DMS79 treated with DMSO at 0.1 percent for 48 hours (cell line): ENCODE results near the gene C1QB.
"Not testable (repeated sequence)": the region's sequence is repeated elsewhere in the genome, so short reads cannot be mapped to it uniquely, and the experiment has no call there.

Experiments used
- DNase-seq: peaks from one replicate; lab custom pipeline; 2025; lab: John Stamatoyannopoulos, UW

C1QB gene

GRCh38 chr1:22696610-22697009, 43.6 kb downstream of the C1QB start:
- no peak for DNase-seq

- DNase-seq, result no peak
These were observed 44.9 kb downstream of the C1QB start for GRCh38 chr1:22697980-22698379.

GRCh38 chr1:22699681-22700520, 46.9 kb downstream of the C1QB start:
- DNase-seq, result no peak

GRCh38 chr1:22702296-22703085, 49.5 kb downstream of the C1QB start:
- no peak for DNase-seq

DNA sequence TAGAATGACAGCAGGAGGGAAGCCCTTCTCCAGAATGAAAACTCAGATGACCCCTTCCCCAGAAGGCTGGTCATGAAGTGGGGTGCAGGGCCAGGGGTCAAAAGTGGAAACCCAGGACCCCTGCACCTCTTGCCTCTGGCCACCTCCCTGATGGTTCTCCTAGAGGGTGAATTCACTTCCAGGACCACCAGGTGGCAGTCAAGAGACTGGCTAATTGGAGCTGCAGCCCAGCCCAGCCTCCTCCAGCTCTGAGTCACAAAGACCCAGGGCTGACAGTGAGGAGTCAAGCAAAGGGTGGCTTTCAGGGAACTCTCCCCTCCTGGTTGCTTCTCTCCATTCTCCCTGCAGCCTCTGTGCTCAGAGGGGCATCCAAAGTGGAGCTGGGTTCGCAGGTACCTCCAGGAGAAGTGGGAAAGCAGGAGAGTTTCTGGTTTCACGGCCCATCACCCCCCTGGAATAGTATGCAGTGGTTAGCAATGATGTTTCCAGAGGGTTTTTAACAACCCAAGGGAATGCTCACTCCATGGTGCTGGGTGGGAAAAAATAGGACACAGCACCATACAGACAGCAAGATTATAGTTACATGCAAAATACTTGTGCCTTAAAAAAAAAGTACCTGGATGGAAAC, 51.5 kb downstream of the C1QB start:
- DNase-seq, result peak; percentile 51

- DNase-seq, result no peak
These were observed 52.5 kb downstream of the C1QB start for GRCh38 chr1:22705586-22705985.

GRCh38 chr1:22706100-22706499, 53.1 kb downstream of the C1QB start:
- DNase-seq, result not testable (repeated sequence)

GRCh38 chr1:22708777-22709176, 55.7 kb downstream of the C1QB start:
- DNase-seq, result no peak

- no peak for DNase-seq
These were observed 56.2 kb downstream of the C1QB start for GRCh38 chr1:22709227-22709626.

GRCh38 chr1:22709891-22710700, 57.1 kb downstream of the C1QB start:
- no peak for DNase-seq

GRCh38 chr1:22710701-22711049, 57.6 kb downstream of the C1QB start, which contains the start of gene EPHB2:
EPHB2 (plus strand) TSS chr1:22710839; CDS start chr1:22710983, 144 bp downstream.
- DNase-seq, result peak; percentile 27

DNA sequence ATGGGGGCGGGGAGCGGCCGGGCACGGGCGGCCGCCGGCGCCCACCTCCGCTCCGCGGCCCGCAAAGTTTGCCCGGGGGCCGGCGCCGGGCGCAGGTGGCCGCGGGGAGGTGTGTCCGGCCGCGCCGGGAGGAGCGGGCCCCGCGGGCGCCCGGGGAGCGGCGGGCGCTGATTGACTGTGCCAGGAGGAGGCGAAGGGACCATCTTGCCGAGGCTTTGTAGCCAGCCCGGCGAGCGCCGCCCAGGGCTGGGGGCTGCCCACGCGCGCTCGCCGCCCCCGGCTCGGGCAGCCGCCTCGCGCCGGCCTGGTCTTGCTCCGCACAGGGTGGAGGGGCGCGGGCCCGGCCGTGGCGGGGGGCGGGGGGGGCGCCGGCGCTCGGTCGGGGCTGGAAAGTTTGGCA, 58.0 kb downstream of the C1QB start:
- no peak for DNase-seq
